Neutrophil (primary cell): ENCODE results near the gene NBAS.

Experiments
- H3K27ac ChIP-seq: fragments of 200-600 bp; sonication (generic); 2 replicates; pipeline ENCODE4 v1.5.1; 2016; ENCODE audit warnings: mild to moderate bottlenecking, moderate library complexity
- H3K27me3 ChIP-seq: fragments of 200-600 bp; sonication (generic); 2 replicates; pipeline ENCODE4 v1.6.0; 2016; ENCODE audit warnings: mild to moderate bottlenecking
- H3K36me3 ChIP-seq: fragments of 200-600 bp; sonication (generic); 2 replicates; pipeline ENCODE4 v1.5.1; 2017
- H3K4me1 ChIP-seq, 2 experiments: fragments of 200-600 bp in 1 of 2; sonication (generic) in 1 of 2; 1 replicate in 1 of 2; 2 replicates in 1 of 2; pipeline versions ENCODE4 v1.5.1 to v1.6.1; 2013 to 2016; ENCODE audit warnings: low read depth in 1 of 2, low read length in 1 of 2, mild to moderate bottlenecking in 1 of 2, moderate library complexity in 1 of 2; ENCODE audit not compliant: control insufficient read depth in 1 of 2, insufficient read depth in 1 of 2
- H3K4me3 ChIP-seq, 2 experiments: fragments of 200-600 bp in 1 of 2; sonication (generic) in 1 of 2; 1 replicate in 1 of 2; 2 replicates in 1 of 2; pipeline ENCODE4 v1.5.1; 2013 to 2016; ENCODE audit warnings: low read depth in 1 of 2, low read length in 1 of 2, mild to moderate bottlenecking in 1 of 2, moderate library complexity in 1 of 2
- H3K9me3 ChIP-seq: fragments of 200-600 bp; sonication (generic); 2 replicates; pipeline ENCODE4 v1.5.1; 2016
- CTCF ChIP-seq: fragments of 200-600 bp; sonication (generic); IDR thresholded peaks from 2 replicates; pipeline ENCODE4 v1.5.1; 2016; ENCODE audit warnings: antibody characterized with exemption

Gene NBAS

DNA sequence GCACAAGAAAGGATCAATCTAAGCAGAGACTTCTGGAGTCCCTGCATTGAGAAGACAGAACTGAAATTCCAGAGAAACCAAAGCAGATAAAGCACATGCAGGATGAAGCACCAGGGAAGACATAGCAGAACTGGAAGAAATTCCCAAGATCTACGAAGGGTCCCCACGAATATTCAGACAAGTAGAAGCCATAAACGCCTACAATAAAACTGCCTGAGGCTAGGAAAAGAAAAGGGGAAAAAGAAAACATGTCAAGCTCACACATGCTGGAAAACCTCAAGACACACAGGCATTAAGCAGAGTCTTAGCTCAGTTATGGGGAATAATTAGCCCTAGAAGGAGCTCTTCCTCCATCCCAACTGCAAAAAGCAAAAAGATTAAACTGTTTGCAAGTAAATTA is 171.2 kb downstream of the NBAS start:
- Histone ChIP-seq H3K27ac (no peak overlapping the region), H3K9me3 (no peaks in the 10 kb centered on the region), H3K4me1 (no peaks in the 10 kb centered on the region), H3K27me3 (no peaks in the 10 kb centered on the region), H3K36me3 (no peaks in the 10 kb centered on the region), H3K4me3 (no peak overlapping the region)
- TF ChIP-seq CTCF = no peak

- H3K27me3 ChIP-seq = no peaks in the 10 kb centered on the region
- TF ChIP-seq CTCF = no peak
- H3K27ac ChIP-seq = no peak overlapping the region
- no peaks in the 10 kb centered on the region for H3K9me3 ChIP-seq
- no peaks in the 10 kb centered on the region for H3K4me1 ChIP-seq
- no peak overlapping the region for H3K4me3 ChIP-seq
- no peaks in the 10 kb centered on the region for H3K36me3 ChIP-seq
These were observed 171.8 kb downstream of the NBAS start for GRCh38 chr2:15389326-15389700.

GRCh38 chr2:15388406-15389325 is 172.5 kb downstream of the NBAS start:
- no peak overlapping the region for H3K27ac ChIP-seq
- H3K36me3 ChIP-seq = peaks cover under 1% of the 10 kb centered on the region
- H3K27me3 ChIP-seq = no peaks in the 10 kb centered on the region
- no peaks in the 10 kb centered on the region for H3K9me3 ChIP-seq
- H3K4me1 ChIP-seq = no peaks in the 10 kb centered on the region
- no peak for TF ChIP-seq CTCF
- H3K4me3 ChIP-seq = no peak overlapping the region

DNA sequence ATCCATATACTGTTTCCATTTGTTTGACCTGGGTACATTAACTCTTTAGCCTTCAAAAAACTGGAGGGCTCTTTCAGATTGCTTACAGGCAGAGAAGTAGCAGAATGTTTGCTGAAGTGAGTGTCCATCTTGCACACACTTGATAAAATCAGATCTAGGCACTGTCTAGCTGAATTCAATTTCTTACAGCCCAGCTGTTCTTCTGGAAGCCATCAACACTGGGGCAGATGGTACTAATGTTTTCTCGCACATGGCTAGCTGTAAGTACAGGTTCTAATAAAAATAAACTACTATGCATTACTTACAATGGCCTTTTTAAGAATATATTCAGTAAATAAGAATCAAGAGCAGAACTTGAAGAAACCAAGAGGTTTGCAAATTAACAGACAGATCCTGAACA is 175.9 kb downstream of the NBAS start:
- Histone ChIP-seq H3K36me3 (peaks cover 3% of the 10 kb centered on the region), H3K9me3 (no peaks in the 10 kb centered on the region)

DNA sequence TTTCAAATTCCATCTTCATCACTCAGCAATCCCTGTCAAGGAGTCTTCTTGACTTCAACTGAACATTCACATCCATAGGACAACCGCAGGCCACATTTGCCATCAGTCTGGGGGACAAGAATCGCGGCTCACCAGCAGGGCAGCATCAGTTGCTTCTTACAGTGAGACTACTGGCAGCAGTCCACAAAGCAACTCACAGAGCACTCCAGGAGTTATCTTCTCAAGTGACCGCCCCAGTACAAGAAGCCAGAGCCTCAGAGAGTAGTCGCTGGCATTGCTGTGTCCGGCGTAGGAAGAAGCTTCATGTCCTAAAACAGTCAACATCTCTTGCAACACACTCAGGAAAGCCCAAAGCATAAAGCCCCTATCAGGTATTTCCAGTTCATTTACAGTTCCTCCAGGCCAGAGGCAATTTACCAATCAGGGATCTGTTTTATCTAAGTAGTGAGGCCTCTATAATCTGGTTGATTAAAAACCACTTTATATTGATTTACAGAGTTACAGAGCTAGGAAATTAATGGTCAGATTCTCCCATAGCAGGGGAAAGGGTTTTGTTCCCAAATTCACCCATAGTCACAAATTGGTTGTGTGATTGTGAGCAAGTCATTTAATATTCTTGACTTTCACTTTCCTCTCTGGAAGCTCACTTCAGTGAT is 177.3 kb downstream of the NBAS start:
- H3K4me3 ChIP-seq = no peak overlapping the region
- no peaks in the 10 kb centered on the region for H3K9me3 ChIP-seq
- H3K27ac ChIP-seq = no peak overlapping the region
- TF ChIP-seq CTCF = no peak
- peaks cover 11% of the 10 kb centered on the region for H3K36me3 ChIP-seq
- no peaks in the 10 kb centered on the region for H3K4me1 ChIP-seq
- H3K27me3 ChIP-seq = no peaks in the 10 kb centered on the region

More for the DNA sequence above, 175.9 kb downstream of the NBAS start:
- no peak for TF ChIP-seq CTCF
- no peak overlapping the region for H3K27ac ChIP-seq
- H3K4me1 ChIP-seq = no peaks in the 10 kb centered on the region
- no peaks in the 10 kb centered on the region for H3K27me3 ChIP-seq
- H3K4me3 ChIP-seq = no peak overlapping the region
